ENCODE data around the gene NEUROD4. TPM values are rescaled to one million over a fixed set of nuclear protein-coding genes. Genes with fewer than 3 reads are reported as not detected.
"Not testable (repeated sequence)": the region's sequence is repeated elsewhere in the genome, so short reads cannot be mapped to it uniquely, and the experiment has no call there.

NEUROD4 gene
- total and polyA plus RNA-seq, 3 experiments from 2014 or later = not detected

GRCh38 chr12:54977857-54978256 is 41.9 kb upstream of the NEUROD4 start:
- Mint-ChIP-seq H3K36me3 (peaks cover 33 to 85% (median 39%) of the 10 kb centered on the region in 3 donors), H3K4me1 (peaks cover 94 to 100% (median 100%) of the 10 kb centered on the region in 3 donors)

GRCh38 chr12:54980341-54980740 is 39.4 kb upstream of the NEUROD4 start:
- H3K27ac ChIP-seq (ENCODE audit: low read depth, low read length) = peak overlapping the region; percentile 26
- Mint-ChIP-seq H3K4me1 (peaks cover 96 to 100% (median 100%) of the 10 kb centered on the region in 3 donors), H3K9me3 (no peaks in the 10 kb centered on the region), H3K4me3 (peak overlapping the region; percentile 75 to 91 (median 90)), H3K27ac (peak overlapping the region; percentile 71 to 98 (median 95)), H3K36me3 (peaks cover 25 to 84% (median 28%) of the 10 kb centered on the region in 3 donors), H3K27me3 (no peaks in the 10 kb centered on the region)
- H3K36me3 ChIP-seq (ENCODE audit: insufficient read depth, low read length) = no peaks in the 10 kb centered on the region
- ChIA-PET POLR2A (no interaction called here), CTCF (interaction anchor here (0.7 to 1.6 kb wide), 7 partner anchors 9 to 231 kb away, joined by 3 to 11 read pairs (median 4); no protein-coding TSS in a partner anchor)
- no peaks in the 10 kb centered on the region for H3K27me3 ChIP-seq (ENCODE audit: insufficient read depth, low read length, poor library complexity, severe bottlenecking)
- no peaks in the 10 kb centered on the region for H3K9me3 ChIP-seq (ENCODE audit: low read length)
- H3K4me1 ChIP-seq (ENCODE audit: insufficient read depth, low read length) = peaks cover 83% of the 10 kb centered on the region
- H3K4me3 ChIP-seq (ENCODE audit: low read length) = peak overlapping the region; percentile 32
- DNase-seq = peak in 3 of 5 donors; percentile 34 to 56 (median 37)

More at GRCh38 chr12:54977857-54978256, 41.9 kb upstream of the NEUROD4 start:
- no peaks in the 10 kb centered on the region for H3K9me3 Mint-ChIP-seq
- peak overlapping the region; percentile 6 for H3K4me3 ChIP-seq (ENCODE audit: low read length)
- DNase-seq = peak in 1 of 5 donors; percentile 34
- peaks cover 17% of the 10 kb centered on the region for H3K36me3 ChIP-seq (ENCODE audit: insufficient read depth, low read length)
- ChIA-PET CTCF (interaction anchor here (0.8 to 2.8 kb wide), 3 partner anchors 16 to 95 kb away, joined by 4 to 11 read pairs (median 4); no protein-coding TSS in a partner anchor), POLR2A (no interaction called here)
- H3K4me1 ChIP-seq (ENCODE audit: insufficient read depth, low read length) = peaks cover 97% of the 10 kb centered on the region
- peak overlapping the region; percentile 60 to 83 (median 72) for H3K4me3 Mint-ChIP-seq
- H3K27me3 ChIP-seq (ENCODE audit: insufficient read depth, low read length, poor library complexity, severe bottlenecking) = no peaks in the 10 kb centered on the region
- H3K9me3 ChIP-seq (ENCODE audit: low read length) = no peaks in the 10 kb centered on the region
- no peaks in the 10 kb centered on the region for H3K27me3 Mint-ChIP-seq
- H3K27ac Mint-ChIP-seq = peak overlapping the region; percentile 44 to 98 (median 76)
- H3K27ac ChIP-seq (ENCODE audit: low read depth, low read length) = no peak overlapping the region

- Mint-ChIP-seq H3K27me3 (no peaks in the 10 kb centered on the region), H3K36me3 (peaks cover 24 to 72% (median 27%) of the 10 kb centered on the region in 3 donors), H3K4me3 (peak overlapping the region; percentile 90 to 94 (median 91)), H3K9me3 (no peaks in the 10 kb centered on the region), H3K4me1 (peaks cover 97 to 100% (median 100%) of the 10 kb centered on the region in 3 donors), H3K27ac (peak overlapping the region; percentile 95 to 99 (median 97))
- Histone ChIP-seq H3K27me3 (ENCODE audit: insufficient read depth, low read length, poor library complexity, severe bottlenecking) (no peaks in the 10 kb centered on the region), H3K36me3 (ENCODE audit: insufficient read depth, low read length) (no peaks in the 10 kb centered on the region), H3K9me3 (ENCODE audit: low read length) (no peaks in the 10 kb centered on the region), H3K4me1 (ENCODE audit: insufficient read depth, low read length) (peaks cover 85% of the 10 kb centered on the region), H3K4me3 (ENCODE audit: low read length) (peak overlapping the region; percentile 80), H3K27ac (ENCODE audit: low read depth, low read length) (no peak overlapping the region)
- ChIA-PET POLR2A (no interaction called here), CTCF (interaction anchor here (0.8 to 1.1 kb wide), 2 partner anchors 10 to 90 kb away, joined by 3 read pairs; no protein-coding TSS in a partner anchor)
- DNase-seq = peak in 1 of 5 donors; percentile 17
These were observed 38.0 kb upstream of the NEUROD4 start for GRCh38 chr12:54981796-54982195.

DNA sequence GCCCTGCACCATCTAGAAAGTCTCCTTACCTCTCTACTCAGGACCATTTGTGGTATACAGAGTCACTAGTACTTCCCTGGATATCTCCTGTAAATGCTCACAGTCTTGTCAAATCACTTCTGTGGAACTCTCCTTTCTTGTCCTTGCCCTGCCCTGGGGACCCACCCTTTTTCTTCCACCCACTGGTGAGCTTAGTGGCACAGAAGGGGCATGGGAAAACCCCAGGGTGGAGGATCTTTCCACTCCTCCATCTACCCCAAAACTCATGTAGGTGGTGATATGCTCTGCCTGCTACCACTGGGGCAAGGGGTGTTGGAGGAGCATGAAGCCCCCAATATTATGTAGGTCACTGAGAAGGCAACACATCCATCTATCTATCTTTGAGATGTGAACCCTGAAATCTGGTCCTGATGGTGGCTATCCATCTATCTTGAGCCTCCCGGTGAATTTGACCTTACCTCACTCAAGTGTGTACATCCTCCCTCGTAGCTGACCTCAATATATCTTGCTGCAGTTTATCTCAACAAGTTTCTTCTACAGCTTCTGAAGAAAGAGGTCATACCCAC is 36.2 kb upstream of the NEUROD4 start:
- H3K36me3 ChIP-seq (ENCODE audit: insufficient read depth, low read length) = no peaks in the 10 kb centered on the region
- no peak for DNase-seq
- Mint-ChIP-seq H3K36me3 (peaks cover 15 to 58% (median 22%) of the 10 kb centered on the region in 3 donors), H3K9me3 (no peaks in the 10 kb centered on the region), H3K4me3 (peak overlapping the region; percentile 90 to 94 (median 91)), H3K27ac (peak overlapping the region; percentile 97 to 99 (median 97)), H3K27me3 (no peaks in the 10 kb centered on the region), H3K4me1 (peaks cover 85 to 96% (median 96%) of the 10 kb centered on the region in 3 donors)
- H3K9me3 ChIP-seq (ENCODE audit: low read length) = no peaks in the 10 kb centered on the region
- no peaks in the 10 kb centered on the region for H3K27me3 ChIP-seq (ENCODE audit: insufficient read depth, low read length, poor library complexity, severe bottlenecking)
- peak overlapping the region; percentile 79 for H3K27ac ChIP-seq (ENCODE audit: low read depth, low read length)
- peaks cover 82% of the 10 kb centered on the region for H3K4me1 ChIP-seq (ENCODE audit: insufficient read depth, low read length)
- ChIA-PET POLR2A (no interaction called here), CTCF (interaction anchor here (1.9 to 4.0 kb wide), 6 partner anchors 9 to 88 kb away, joined by 7 to 32 read pairs (median 13); no protein-coding TSS in a partner anchor)
- H3K4me3 ChIP-seq (ENCODE audit: low read length) = peak overlapping the region; percentile 80

- Mint-ChIP-seq H3K4me3 (peak within 1 kb of the TSS; percentile 90 to 94 (median 91)), H3K36me3 (peaks cover 8 to 49% (median 17%) of the 10 kb centered on the region in 3 donors), H3K4me1 (peaks cover 81 to 95% (median 93%) of the 10 kb centered on the region in 3 donors), H3K27ac (peak within 1 kb of the TSS; percentile 97 to 99 (median 97)), H3K9me3 (no peaks in the 10 kb centered on the region), H3K27me3 (no peaks in the 10 kb centered on the region)
- Histone ChIP-seq H3K27ac (ENCODE audit: low read depth, low read length) (peak within 1 kb of the TSS; percentile 79), H3K27me3 (ENCODE audit: insufficient read depth, low read length, poor library complexity, severe bottlenecking) (no peaks in the 10 kb centered on the region), H3K4me1 (ENCODE audit: insufficient read depth, low read length) (peaks cover 82% of the 10 kb centered on the region), H3K36me3 (ENCODE audit: insufficient read depth, low read length) (no peaks in the 10 kb centered on the region), H3K9me3 (ENCODE audit: low read length) (no peaks in the 10 kb centered on the region), H3K4me3 (ENCODE audit: low read length) (peak within 1 kb of the TSS; percentile 80)
- DNase-seq = peak; percentile 69 to 92 (median 86)
- ChIA-PET POLR2A (interaction anchor here (0.5 to 1.7 kb wide), 8 partner anchors 8 to 705 kb away, joined by 3 to 5 read pairs (median 4); partner anchors contain the start of gene GTSF1), CTCF (interaction anchor here (0.6 to 4.0 kb wide), 13 partner anchors 9 to 131 kb away, joined by 3 to 32 read pairs (median 7); partner anchors contain the start of gene MUCL1)
These were observed 35.0 kb upstream of the NEUROD4 start, which contains the start of gene TESPA1 for GRCh38 chr12:54984658-54985376. Gene TESPA1, minus strand, starts transcription at chr12:54984762. Its CDS starts 10,200 bp downstream, at chr12:54974562.

- POLR2A ChIA-PET; DNase-seq; H3K9me3 Mint-ChIP-seq; H3K36me3 ChIP-seq (ENCODE audit: insufficient read depth, low read length); H3K27me3 Mint-ChIP-seq; H3K4me3 ChIP-seq (ENCODE audit: low read length); H3K27ac ChIP-seq (ENCODE audit: low read depth, low read length); H3K27me3 ChIP-seq (ENCODE audit: insufficient read depth, low read length, poor library complexity, severe bottlenecking); H3K9me3 ChIP-seq (ENCODE audit: low read length): not testable (repeated sequence)
- peaks cover 80% of the 10 kb centered on the region for H3K4me1 ChIP-seq (ENCODE audit: insufficient read depth, low read length)
- peak overlapping the region in 4 of 7 donors; percentile 5 to 27 (median 13) for H3K4me3 Mint-ChIP-seq
- H3K4me1 Mint-ChIP-seq = peaks cover 83 to 95% (median 93%) of the 10 kb centered on the region in 3 donors
- H3K36me3 Mint-ChIP-seq = peaks cover 2 to 35% (median 12%) of the 10 kb centered on the region in 3 donors
- CTCF ChIA-PET = interaction anchor here (1.1 to 3.8 kb wide), 5 partner anchors 10 to 85 kb away, joined by 3 to 32 read pairs (median 8); no protein-coding TSS in a partner anchor
- peak overlapping the region in 7 of 8 donors; percentile 30 to 99 (median 97) for H3K27ac Mint-ChIP-seq
These were observed 33.0 kb upstream of the NEUROD4 start for GRCh38 chr12:54986773-54987172.

DNA sequence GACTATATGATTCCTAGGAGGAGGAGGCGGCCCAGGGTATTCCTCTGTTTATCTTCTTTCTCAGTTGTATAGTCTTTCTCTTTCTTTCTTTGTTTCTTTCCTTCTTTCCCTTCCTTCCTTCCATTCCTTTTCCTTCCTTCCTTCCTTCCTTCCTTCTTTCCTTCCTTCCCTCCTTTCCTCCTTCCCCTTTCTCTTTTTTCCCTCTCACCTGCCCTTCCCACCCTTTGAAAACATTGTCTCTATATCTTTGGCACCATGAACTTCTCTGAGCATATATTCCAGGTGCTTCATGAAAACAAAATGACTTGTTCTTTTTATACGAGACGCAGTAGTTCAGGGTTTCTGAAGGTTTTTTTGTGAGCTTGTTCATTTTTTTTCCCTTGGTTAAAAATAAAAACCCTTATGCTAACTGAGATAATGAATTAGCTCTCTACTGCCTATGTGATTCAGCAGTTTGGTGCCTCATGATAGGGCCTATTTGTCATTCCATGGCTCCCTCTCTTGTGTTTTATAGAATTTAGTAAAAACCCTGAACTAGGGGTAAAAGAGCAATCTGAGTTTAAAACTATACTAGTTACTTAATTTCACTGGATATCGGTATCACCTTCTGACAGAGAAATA is 32.1 kb upstream of the NEUROD4 start:
- CTCF ChIA-PET = interaction anchor here (2.0 kb wide), 1 partner anchor 84 kb away, joined by 9 read pairs; no protein-coding TSS in a partner anchor
- Histone ChIP-seq H3K4me3 (ENCODE audit: low read length) (no peak overlapping the region), H3K27me3 (ENCODE audit: insufficient read depth, low read length, poor library complexity, severe bottlenecking) (no peaks in the 10 kb centered on the region), H3K4me1 (ENCODE audit: insufficient read depth, low read length) (peaks cover 78% of the 10 kb centered on the region), H3K27ac (ENCODE audit: low read depth, low read length) (no peak overlapping the region), H3K9me3 (ENCODE audit: low read length) (no peaks in the 10 kb centered on the region), H3K36me3 (ENCODE audit: insufficient read depth, low read length) (no peaks in the 10 kb centered on the region)
- Mint-ChIP-seq H3K9me3 (no peaks in the 10 kb centered on the region), H3K36me3 (peaks cover 0 to 25% (median 6%) of the 10 kb centered on the region in 3 donors), H3K4me3 (peak overlapping the region in 2 of 7 donors; percentile 35 to 48), H3K4me1 (peaks cover 79 to 92% (median 91%) of the 10 kb centered on the region in 3 donors), H3K27me3 (no peaks in the 10 kb centered on the region), H3K27ac (peak overlapping the region in 6 of 8 donors; percentile 56 to 98 (median 64))
- POLR2A ChIA-PET = no interaction called here
- no peak for DNase-seq
